ENCODE results near the gene LIPT2. TPM values are rescaled to one million over a fixed set of nuclear protein-coding genes. Genes with fewer than 3 reads are reported as not detected.
A peak's percentile ranks its signal among the peaks of the same experiment; 100 is the strongest.

The LIPT2 gene
- total and polyA plus RNA-seq, 4 donors = 2.3 to 7.9 (median 5.9) TPM

GRCh38 chr11:74449369-74449931 is 44.1 kb downstream of the LIPT2 start (continued):
- TF ChIP-seq, protein P1, sequence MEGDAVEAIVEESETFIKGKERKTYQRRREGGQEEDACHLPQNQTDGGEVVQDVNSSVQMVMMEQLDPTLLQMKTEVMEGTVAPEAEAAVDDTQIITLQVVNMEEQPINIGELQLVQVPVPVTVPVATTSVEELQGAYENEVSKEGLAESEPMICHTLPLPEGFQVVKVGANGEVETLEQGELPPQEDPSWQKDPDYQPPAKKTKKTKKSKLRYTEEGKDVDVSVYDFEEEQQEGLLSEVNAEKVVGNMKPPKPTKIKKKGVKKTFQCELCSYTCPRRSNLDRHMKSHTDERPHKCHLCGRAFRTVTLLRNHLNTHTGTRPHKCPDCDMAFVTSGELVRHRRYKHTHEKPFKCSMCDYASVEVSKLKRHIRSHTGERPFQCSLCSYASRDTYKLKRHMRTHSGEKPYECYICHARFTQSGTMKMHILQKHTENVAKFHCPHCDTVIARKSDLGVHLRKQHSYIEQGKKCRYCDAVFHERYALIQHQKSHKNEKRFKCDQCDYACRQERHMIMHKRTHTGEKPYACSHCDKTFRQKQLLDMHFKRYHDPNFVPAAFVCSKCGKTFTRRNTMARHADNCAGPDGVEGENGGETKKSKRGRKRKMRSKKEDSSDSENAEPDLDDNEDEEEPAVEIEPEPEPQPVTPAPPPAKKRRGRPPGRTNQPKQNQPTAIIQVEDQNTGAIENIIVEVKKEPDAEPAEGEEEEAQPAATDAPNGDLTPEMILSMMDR (IDR thresholded peaks at IDR 0.05; ENCODE audit: low read depth, low read length, missing input control) = peak; percentile 64

DNA sequence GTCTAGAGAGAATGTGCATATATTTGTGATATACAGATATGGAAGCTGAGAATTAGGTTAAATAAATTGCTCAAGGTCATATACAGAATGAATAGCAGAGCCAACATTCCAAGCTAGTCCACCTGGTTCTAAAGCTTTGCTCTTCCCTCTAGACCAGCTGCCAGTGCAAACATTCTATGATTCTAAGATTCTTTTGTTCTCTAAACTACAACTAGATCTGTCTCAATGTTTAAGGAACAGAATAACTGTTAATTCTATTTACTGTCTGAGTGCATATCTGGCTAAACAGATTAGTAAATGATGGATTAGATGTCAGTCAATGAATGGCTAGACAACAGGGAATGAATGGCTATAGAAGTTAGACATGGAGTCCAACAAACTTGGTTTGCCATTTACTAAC is 45.8 kb downstream of the LIPT2 start:
- no peaks in the 10 kb centered on the region for H3K9me3 ChIP-seq (ENCODE audit: control insufficient read depth in 4 of 4, low read length in 3 of 4)
- no peak overlapping the region for H3K27ac ChIP-seq (ENCODE audit: low read depth in 1 of 2, low read length in 2 of 2)
- TF ChIP-seq FOXA1 (IDR thresholded peaks at IDR 0.05) = no peak
- no peak for TF ChIP-seq RAD21 (IDR thresholded peaks at IDR 0.05)
- TF ChIP-seq FOXA2 (IDR thresholded peaks at IDR 0.05) = no peak
- no peak for TF ChIP-seq NR2F2 (IDR thresholded peaks at IDR 0.05)
- TF ChIP-seq ZBTB33 (IDR thresholded peaks at IDR 0.05) = no peak
- TF ChIP-seq, protein P2, sequence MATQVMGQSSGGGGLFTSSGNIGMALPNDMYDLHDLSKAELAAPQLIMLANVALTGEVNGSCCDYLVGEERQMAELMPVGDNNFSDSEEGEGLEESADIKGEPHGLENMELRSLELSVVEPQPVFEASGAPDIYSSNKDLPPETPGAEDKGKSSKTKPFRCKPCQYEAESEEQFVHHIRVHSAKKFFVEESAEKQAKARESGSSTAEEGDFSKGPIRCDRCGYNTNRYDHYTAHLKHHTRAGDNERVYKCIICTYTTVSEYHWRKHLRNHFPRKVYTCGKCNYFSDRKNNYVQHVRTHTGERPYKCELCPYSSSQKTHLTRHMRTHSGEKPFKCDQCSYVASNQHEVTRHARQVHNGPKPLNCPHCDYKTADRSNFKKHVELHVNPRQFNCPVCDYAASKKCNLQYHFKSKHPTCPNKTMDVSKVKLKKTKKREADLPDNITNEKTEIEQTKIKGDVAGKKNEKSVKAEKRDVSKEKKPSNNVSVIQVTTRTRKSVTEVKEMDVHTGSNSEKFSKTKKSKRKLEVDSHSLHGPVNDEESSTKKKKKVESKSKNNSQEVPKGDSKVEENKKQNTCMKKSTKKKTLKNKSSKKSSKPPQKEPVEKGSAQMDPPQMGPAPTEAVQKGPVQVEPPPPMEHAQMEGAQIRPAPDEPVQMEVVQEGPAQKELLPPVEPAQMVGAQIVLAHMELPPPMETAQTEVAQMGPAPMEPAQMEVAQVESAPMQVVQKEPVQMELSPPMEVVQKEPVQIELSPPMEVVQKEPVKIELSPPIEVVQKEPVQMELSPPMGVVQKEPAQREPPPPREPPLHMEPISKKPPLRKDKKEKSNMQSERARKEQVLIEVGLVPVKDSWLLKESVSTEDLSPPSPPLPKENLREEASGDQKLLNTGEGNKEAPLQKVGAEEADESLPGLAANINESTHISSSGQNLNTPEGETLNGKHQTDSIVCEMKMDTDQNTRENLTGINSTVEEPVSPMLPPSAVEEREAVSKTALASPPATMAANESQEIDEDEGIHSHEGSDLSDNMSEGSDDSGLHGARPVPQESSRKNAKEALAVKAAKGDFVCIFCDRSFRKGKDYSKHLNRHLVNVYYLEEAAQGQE (IDR thresholded peaks at IDR 0.05) = no peak
- TF ChIP-seq, protein P3, sequence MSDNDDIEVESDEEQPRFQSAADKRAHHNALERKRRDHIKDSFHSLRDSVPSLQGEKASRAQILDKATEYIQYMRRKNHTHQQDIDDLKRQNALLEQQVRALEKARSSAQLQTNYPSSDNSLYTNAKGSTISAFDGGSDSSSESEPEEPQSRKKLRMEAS (IDR thresholded peaks at IDR 0.05) = no peak
- TF ChIP-seq TAF1 (conservative IDR thresholded peaks at IDR 0.05) = no peak
- H3K36me3 ChIP-seq (ENCODE audit: control insufficient read depth in 4 of 4, insufficient read depth in 3 of 4, low read depth in 1 of 4, low read length in 3 of 4) = no peaks in the 10 kb centered on the region
- H3K4me3 ChIP-seq (ENCODE audit: low read depth in 1 of 3, low read length in 3 of 3) = no peak overlapping the region
- no peaks in the 10 kb centered on the region for H3K27me3 ChIP-seq (ENCODE audit: control insufficient read depth in 4 of 4, insufficient read depth in 4 of 4, low read length in 3 of 4)
- DNase-seq (ENCODE audit: low spot score) = no peak
- H3K4me1 ChIP-seq (ENCODE audit: control insufficient read depth in 4 of 4, insufficient read depth in 4 of 4, low read length in 3 of 4) = peaks cover 0 to 6% (median 0%) of the 10 kb centered on the region in 4 donors
- no peak overlapping the region for H3K9ac ChIP-seq (ENCODE audit: low read depth in 1 of 2, low read length in 2 of 2)

- H3K9ac ChIP-seq (ENCODE audit: low read depth in 1 of 2, low read length in 2 of 2) = no peak overlapping the region
- no peak for DNase-seq (ENCODE audit: low spot score)
- no peaks in the 10 kb centered on the region for H3K9me3 ChIP-seq (ENCODE audit: control insufficient read depth in 4 of 4, low read length in 3 of 4)
- peaks cover 0 to 6% (median 0%) of the 10 kb centered on the region in 4 donors for H3K4me1 ChIP-seq (ENCODE audit: control insufficient read depth in 4 of 4, insufficient read depth in 4 of 4, low read length in 3 of 4)
- no peaks in the 10 kb centered on the region for H3K36me3 ChIP-seq (ENCODE audit: control insufficient read depth in 4 of 4, insufficient read depth in 3 of 4, low read depth in 1 of 4, low read length in 3 of 4)
- H3K4me3 ChIP-seq (ENCODE audit: low read depth in 1 of 3, low read length in 3 of 3) = no peak overlapping the region
- WGBS = 98% methylated on average over 1 of the region's 1 CpG
- H3K27ac ChIP-seq (ENCODE audit: low read depth in 1 of 2, low read length in 2 of 2) = no peak overlapping the region
- no peaks in the 10 kb centered on the region for H3K27me3 ChIP-seq (ENCODE audit: control insufficient read depth in 4 of 4, insufficient read depth in 4 of 4, low read length in 3 of 4)
- TF ChIP-seq RXRA (IDR thresholded peaks at IDR 0.05) (no peak), JUND (IDR thresholded peaks at IDR 0.05) (no peak), FOXA2 (IDR thresholded peaks at IDR 0.05) (no peak), TAF1 (conservative IDR thresholded peaks at IDR 0.05) (no peak), NR2F2 (IDR thresholded peaks at IDR 0.05) (no peak), FOXA1 (IDR thresholded peaks at IDR 0.05) (no peak), GABPA (IDR thresholded peaks at IDR 0.05 in 1 of 2, conservative IDR thresholded peaks at IDR 0.05 in 1 of 2) (no peak), EGR1 (IDR thresholded peaks at IDR 0.05; ENCODE audit: low read depth in 2 of 2) (no peak), HNF4G (IDR thresholded peaks at IDR 0.05) (no peak), ZBTB33 (IDR thresholded peaks at IDR 0.05) (no peak), HNF4A (conservative IDR thresholded peaks at IDR 0.05) (no peak)
- TF ChIP-seq, protein P3 (IDR thresholded peaks at IDR 0.05) = no peak
- TF ChIP-seq, protein P4, sequence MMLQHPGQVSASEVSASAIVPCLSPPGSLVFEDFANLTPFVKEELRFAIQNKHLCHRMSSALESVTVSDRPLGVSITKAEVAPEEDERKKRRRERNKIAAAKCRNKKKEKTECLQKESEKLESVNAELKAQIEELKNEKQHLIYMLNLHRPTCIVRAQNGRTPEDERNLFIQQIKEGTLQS (IDR thresholded peaks at IDR 0.05) = no peak
- TF ChIP-seq, protein P1 (IDR thresholded peaks at IDR 0.05; ENCODE audit: low read depth, low read length, missing input control) = no peak
These were observed 47.0 kb downstream of the LIPT2 start for GRCh38 chr11:74446532-74446938.
